Transverse colon (tissue), 1 donor: Measurements from ENCODE around the gene CLBA1.

ENCODE experiments used
- EP300 ChIP-seq: sonication (generic); formaldehyde crosslinking; IDR thresholded peaks from one replicate; pipeline ENCODE4 v1.6.1; 2017; ENCODE audit warnings: antibody characterized with exemption, low read depth
- POLR2A ChIP-seq: fragments of 450-650 bp; IDR thresholded peaks from one replicate; pipeline ENCODE4 v1.6.1; 2016; ENCODE audit warnings: antibody characterized with exemption, mild to moderate bottlenecking, moderate library complexity

DNA sequence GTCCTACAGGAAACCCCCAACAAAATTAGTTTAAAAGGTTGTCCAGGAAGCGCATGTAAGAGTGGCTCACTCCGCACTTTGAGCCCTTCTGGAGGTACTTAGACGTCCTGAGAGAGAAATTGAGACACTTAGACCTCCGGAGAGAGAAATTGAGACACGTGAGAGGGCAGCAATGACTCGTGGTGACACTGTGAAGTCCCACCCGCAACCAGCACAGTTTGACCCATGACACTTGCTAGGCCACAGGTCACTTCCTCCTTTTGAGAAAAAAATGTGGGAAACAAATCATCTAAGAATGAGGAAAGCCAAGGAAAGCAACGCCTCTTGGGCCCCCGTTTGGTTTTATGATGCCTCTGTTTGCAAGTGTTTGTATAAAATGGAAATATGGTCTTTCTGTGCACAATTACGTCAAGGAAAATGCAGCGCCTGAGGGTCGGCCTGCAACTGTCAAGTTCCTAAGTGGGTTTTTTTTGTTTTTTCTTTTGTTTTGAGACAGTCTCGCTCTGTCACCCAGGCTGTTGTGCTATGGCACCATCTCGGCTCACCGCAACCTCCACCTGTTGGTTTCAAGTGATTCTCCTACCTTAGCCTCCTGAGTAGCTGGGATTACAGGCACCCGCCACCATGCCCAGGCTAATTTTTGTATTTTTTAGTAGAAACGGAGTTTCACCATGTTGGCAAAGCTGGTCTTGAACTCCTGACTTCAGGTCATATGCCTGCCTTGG lies 48.9 kb downstream of the CLBA1 start:
- TF ChIP-seq POLR2A (no peak), EP300 (no peak)
